Cardiac muscle cell (in vitro differentiated cells and primary cell): ENCODE measurements around the gene P2RX7. TPM values are rescaled to one million over a fixed set of nuclear protein-coding genes. Genes with fewer than 3 reads are reported as not detected.

Experiments used
- DNase-seq, 2 donors: peaks; one replicate each; pipeline versions ENCODE4 v3.0.0 to v3.0.0-alpha.2; 2010 to 2017; ENCODE audit warnings: low read depth in 1 of 2, low spot score in 1 of 2
- H3K27ac ChIP-seq: fragments of 200-600 bp; sonication (generic); 2 replicates; pipeline ENCODE4 v1.5.1; 2016
- H3K27me3 ChIP-seq: fragments of 200-600 bp; sonication (generic); 2 replicates; pipeline ENCODE4 v1.6.0; 2016; ENCODE audit warnings: control low read depth
- H3K36me3 ChIP-seq: fragments of 200-600 bp; sonication (generic); 2 replicates; pipeline ENCODE4 v1.5.1; 2016; ENCODE audit warnings: control low read depth
- H3K4me1 ChIP-seq: fragments of 200-600 bp; sonication (generic); 2 replicates; pipeline ENCODE4 v1.8.1; 2017; ENCODE audit warnings: low read depth, mild to moderate bottlenecking, mixed run types
- H3K4me3 ChIP-seq: fragments of 200-600 bp; sonication (generic); 2 replicates; pipeline ENCODE4 v1.5.1; 2016; ENCODE audit warnings: mild to moderate bottlenecking
- H3K9me3 ChIP-seq: fragments of 200-600 bp; sonication (generic); 2 replicates; pipeline ENCODE4 v1.5.1; 2017; ENCODE audit warnings: low read depth, mild to moderate bottlenecking, control low read depth
- polyA plus RNA-seq: library from polyadenylated mRNA; unstranded; fragments of >200 nt; fragmentation: Nextera tagmentation; extraction: Ambion mirVana; gene quantifications from 2 replicates; pipeline ENCODE4 v1.2.1, GENCODE V29; 2016
- total RNA-seq: library from RNA; depleted of rRNA; stranded (reverse); fragments of >200 nt; gene quantifications from 2 replicates; pipeline ENCODE4 v1.2.3, GENCODE V29; 2016
- TF ChIP-seq, protein P1 (sequence below): IDR thresholded peaks from 2 replicates; pipeline ENCODE4 v1.5.1; 2012; ENCODE audit warnings: low read depth, mild to moderate bottlenecking, low read length

P2RX7 gene
- total and polyA plus RNA-seq, 2 experiments from 2014 or later = 0.03 to 0.65 TPM

DNA sequence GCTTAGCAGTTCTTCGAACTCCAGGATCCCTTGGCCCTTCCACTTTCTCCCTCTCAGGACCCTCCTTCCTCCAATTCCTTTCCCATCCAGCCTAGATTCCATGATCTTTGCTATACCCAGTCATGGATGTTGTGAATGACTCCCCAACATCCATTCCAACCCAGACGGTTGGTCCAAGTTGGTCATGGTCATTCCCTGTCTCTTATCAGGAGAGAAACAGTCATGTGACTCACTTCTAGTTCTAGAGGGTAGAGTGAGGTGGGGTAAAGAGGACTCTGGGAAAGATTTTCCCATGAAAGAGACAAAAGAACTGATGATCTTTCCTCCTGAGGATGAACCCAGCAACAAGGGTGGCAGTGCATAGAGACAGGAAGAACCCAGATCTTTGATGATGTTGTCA lies 9.2 kb upstream of the P2RX7 start:
- Histone ChIP-seq H3K4me3 (no peak overlapping the region), H3K27me3 (peaks cover 7% of the 10 kb centered on the region), H3K27ac (no peak overlapping the region), H3K36me3 (no peaks in the 10 kb centered on the region), H3K9me3 (no peaks in the 10 kb centered on the region), H3K4me1 (no peaks in the 10 kb centered on the region)
- TF ChIP-seq, protein P1, sequence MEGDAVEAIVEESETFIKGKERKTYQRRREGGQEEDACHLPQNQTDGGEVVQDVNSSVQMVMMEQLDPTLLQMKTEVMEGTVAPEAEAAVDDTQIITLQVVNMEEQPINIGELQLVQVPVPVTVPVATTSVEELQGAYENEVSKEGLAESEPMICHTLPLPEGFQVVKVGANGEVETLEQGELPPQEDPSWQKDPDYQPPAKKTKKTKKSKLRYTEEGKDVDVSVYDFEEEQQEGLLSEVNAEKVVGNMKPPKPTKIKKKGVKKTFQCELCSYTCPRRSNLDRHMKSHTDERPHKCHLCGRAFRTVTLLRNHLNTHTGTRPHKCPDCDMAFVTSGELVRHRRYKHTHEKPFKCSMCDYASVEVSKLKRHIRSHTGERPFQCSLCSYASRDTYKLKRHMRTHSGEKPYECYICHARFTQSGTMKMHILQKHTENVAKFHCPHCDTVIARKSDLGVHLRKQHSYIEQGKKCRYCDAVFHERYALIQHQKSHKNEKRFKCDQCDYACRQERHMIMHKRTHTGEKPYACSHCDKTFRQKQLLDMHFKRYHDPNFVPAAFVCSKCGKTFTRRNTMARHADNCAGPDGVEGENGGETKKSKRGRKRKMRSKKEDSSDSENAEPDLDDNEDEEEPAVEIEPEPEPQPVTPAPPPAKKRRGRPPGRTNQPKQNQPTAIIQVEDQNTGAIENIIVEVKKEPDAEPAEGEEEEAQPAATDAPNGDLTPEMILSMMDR = no peak
- no peak for DNase-seq

DNA sequence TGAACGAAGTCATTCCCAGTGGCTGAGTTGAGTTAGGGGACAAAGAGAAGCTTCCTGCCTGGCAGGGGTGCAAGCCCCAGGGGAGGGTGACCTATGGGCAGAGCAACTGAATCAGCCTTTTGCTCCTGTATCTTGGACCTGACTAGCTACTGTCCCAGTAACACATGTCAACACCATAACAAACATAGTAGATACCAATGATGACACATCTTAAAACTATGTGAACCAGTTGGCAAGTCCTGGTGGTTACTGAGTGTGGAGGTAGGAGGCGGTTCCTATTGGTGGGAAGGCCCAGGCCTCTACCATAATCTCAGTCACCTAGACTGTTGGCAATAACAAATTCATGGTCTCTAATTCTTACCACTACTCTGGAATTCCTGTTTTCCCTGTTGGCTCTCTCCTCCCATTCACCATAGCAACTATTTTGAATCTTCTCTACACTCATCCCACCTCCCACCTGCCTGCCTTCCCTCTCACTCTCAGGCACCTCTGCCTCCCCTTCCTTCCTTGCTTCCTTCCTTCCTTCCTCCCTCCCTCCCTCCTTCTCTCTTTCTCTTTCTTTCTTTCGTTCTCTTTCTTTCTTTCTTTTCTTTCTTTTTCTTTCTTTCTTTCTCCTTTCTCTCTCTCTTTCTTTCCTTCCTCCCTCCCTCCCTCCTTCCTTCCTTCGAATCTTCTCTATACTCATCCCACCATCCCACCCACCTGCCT lies 8.1 kb upstream of the P2RX7 start:
- no peaks in the 10 kb centered on the region for H3K36me3 ChIP-seq
- H3K9me3 ChIP-seq = no peaks in the 10 kb centered on the region
- peaks cover 7% of the 10 kb centered on the region for H3K27me3 ChIP-seq
- H3K4me1 ChIP-seq = no peaks in the 10 kb centered on the region
- H3K27ac ChIP-seq = no peak overlapping the region
- DNase-seq = peak in 1 of 2 donors; percentile 93
- H3K4me3 ChIP-seq = no peak overlapping the region
- TF ChIP-seq, protein P1 = no peak

DNA sequence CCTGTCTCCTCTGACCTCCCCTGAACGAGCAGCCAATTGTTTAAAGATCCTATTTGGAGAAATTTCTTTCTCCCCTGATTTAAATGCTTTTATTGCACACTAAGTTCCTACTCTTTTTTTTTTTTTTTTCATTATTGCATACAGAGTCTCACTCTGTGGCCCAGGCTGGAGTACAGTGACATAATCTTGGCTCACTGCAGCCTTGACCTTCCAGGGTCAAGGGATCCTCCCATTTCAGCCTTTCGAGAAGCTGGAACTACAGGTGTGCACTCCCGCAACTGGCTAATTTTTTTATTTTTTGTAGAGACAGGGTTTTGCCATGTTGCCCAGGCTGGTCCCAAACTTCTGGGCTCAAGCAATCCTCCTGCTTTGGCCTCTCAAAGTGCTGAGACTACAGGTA lies 5.2 kb upstream of the P2RX7 start:
- Histone ChIP-seq H3K4me1 (no peaks in the 10 kb centered on the region), H3K9me3 (no peaks in the 10 kb centered on the region), H3K4me3 (no peak overlapping the region), H3K27me3 (no peaks in the 10 kb centered on the region), H3K36me3 (no peaks in the 10 kb centered on the region), H3K27ac (no peak overlapping the region)
- DNase-seq = no peak
- TF ChIP-seq, protein P1 = no peak

DNA sequence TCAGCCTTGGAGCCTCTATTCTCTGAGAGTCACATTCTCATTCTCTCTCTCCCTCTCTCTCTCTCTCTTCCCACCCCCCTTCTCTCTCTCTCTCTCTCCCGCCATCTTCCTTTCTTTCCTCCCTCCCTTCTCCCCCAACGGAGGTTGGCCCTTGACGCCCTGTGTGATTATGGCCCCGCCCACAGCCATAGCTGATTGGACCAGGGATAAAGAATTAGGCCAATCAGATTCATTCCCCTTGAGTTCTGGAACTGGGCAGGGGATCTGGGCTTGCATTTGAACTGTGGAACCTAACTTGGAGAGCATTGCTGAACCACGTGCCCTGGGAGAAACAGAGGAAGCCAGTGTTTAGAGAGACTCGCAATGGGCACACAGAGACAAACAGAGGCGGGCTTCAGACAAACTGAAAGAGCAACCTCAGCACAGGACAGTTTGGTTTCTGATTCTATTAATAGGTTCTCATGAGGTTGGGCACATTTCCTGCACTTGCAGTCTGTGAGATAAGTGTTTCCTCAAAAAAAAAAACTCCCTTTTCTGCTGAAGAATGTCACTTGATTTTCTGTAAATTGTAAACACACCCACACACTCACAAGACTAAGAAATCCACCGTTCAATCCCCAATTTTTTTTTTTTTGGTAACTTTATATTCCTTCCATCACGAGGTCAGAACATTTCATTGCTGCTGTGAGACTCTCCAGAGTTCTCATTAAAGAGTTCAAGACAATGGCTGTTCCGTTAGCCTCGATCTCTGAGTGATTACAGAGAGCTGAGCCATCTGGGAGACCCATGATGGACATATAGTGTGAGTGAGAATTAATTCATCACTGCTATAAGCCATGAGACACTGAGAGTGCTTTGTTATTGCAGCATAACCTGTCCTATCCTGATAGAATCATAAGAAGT lies 3.5 kb upstream of the P2RX7 start:
- H3K4me3 ChIP-seq = no peak overlapping the region
- no peaks in the 10 kb centered on the region for H3K36me3 ChIP-seq
- peak in 1 of 2 donors; percentile 79 for DNase-seq
- no peaks in the 10 kb centered on the region for H3K27me3 ChIP-seq
- H3K27ac ChIP-seq = no peak overlapping the region
- no peaks in the 10 kb centered on the region for H3K4me1 ChIP-seq
- TF ChIP-seq, protein P1 = no peak
- H3K9me3 ChIP-seq = no peaks in the 10 kb centered on the region

DNA sequence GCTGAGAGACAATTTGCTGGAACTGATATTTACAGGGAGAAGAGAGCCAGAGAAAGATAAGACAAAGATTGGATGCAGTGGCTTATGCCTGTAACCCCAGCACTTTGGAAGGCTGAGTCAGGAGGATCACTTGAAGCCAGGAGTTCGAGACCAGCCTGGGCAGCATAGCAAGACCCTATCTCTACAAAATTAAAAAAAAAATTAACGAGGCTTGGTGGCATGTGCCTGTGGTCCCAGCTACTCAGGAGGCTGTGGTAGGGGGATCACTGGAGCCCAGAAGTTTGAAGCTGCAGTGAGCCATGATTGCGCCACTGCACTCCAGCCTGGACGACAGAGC lies 2.9 kb upstream of the P2RX7 start:
- Histone ChIP-seq H3K36me3 (no peaks in the 10 kb centered on the region), H3K4me3 (no peak overlapping the region), H3K27me3 (no peaks in the 10 kb centered on the region), H3K27ac (no peak overlapping the region), H3K9me3 (no peaks in the 10 kb centered on the region), H3K4me1 (no peaks in the 10 kb centered on the region)
- no peak for DNase-seq
- TF ChIP-seq, protein P1 = no peak
